MM.1S (cell line): Measurements from ENCODE around the gene TRIM64C.
"Not testable (repeated sequence)": the region's sequence is repeated elsewhere in the genome, so short reads cannot be mapped to it uniquely, and the experiment has no call there.

Source experiments
- CTCF ChIP-seq: fragments of 300-600 bp; sonication (generic); IDR thresholded peaks from 2 replicates; pipeline ENCODE4 v1.5.1; 2016; ENCODE audit warnings: antibody characterized with exemption, low read length, mixed read lengths
- EZH2 ChIP-seq: fragments of 300-600 bp; sonication (generic); optimal IDR thresholded peaks from 2 replicates; pipeline ENCODE3; 2017; ENCODE audit warnings: low read depth, mild to moderate bottlenecking, antibody characterized with exemption, low read length, mixed read lengths

GRCh38 chr11:49049821-49050220 is 9.1 kb downstream of the TRIM64C start:
- not testable (repeated sequence) for TF ChIP-seq EZH2, CTCF
